Liver (tissue), 9 donors: ENCODE measurements around the gene TOE1. TPM values are rescaled to one million over a fixed set of nuclear protein-coding genes. Genes with fewer than 3 reads are reported as not detected.

ENCODE experiments used
- DNase-seq: peaks from one replicate; pipeline ENCODE4 v3.0.0-alpha.2; 2017; ENCODE audit warnings: low spot score
- H3K27ac ChIP-seq, 2 donors: one replicate each; pipeline ENCODE4 v1.7.0; 2013; ENCODE audit warnings: inconsistent platforms in 2 of 2, low read length in 2 of 2, control low read depth in 1 of 2, low read depth in 1 of 2, mild to moderate bottlenecking in 1 of 2
- H3K27me3 ChIP-seq, 4 donors: one replicate each; pipeline versions ENCODE4 v1.6.1 to v1.7.0; 2013; ENCODE audit warnings: low read length in 3 of 4, inconsistent platforms in 1 of 4, mild to moderate bottlenecking in 1 of 4, moderate library complexity in 1 of 4; ENCODE audit not compliant: control insufficient read depth in 4 of 4, insufficient read depth in 4 of 4
- H3K36me3 ChIP-seq, 4 donors: one replicate each; pipeline versions ENCODE4 v1.6.1 to v1.7.0; 2013; ENCODE audit warnings: low read length in 3 of 4, mild to moderate bottlenecking in 3 of 4, low read depth in 1 of 4, moderate library complexity in 1 of 4; ENCODE audit not compliant: control insufficient read depth in 4 of 4, insufficient read depth in 3 of 4
- H3K4me1 ChIP-seq, 4 donors: one replicate each; pipeline versions ENCODE4 v1.6.1 to v1.7.0; 2013; ENCODE audit warnings: low read length in 3 of 4, mild to moderate bottlenecking in 3 of 4, moderate library complexity in 1 of 4; ENCODE audit not compliant: control insufficient read depth in 4 of 4, insufficient read depth in 4 of 4
- H3K4me3 ChIP-seq, 3 donors: one replicate each; pipeline versions ENCODE4 v1.6.1 to v1.7.0; 2013; ENCODE audit warnings: low read length in 3 of 3, control low read depth in 1 of 3, low read depth in 1 of 3, mild to moderate bottlenecking in 1 of 3
- H3K9ac ChIP-seq, 2 donors: one replicate each; pipeline ENCODE4 v1.7.0; 2013; ENCODE audit warnings: low read length in 2 of 2, mild to moderate bottlenecking in 2 of 2, moderate library complexity in 2 of 2, control low read depth in 1 of 2, low read depth in 1 of 2
- H3K9me3 ChIP-seq, 4 donors: one replicate each; pipeline versions ENCODE4 v1.6.1 to v1.7.0; 2013; ENCODE audit warnings: low read length in 3 of 4; ENCODE audit not compliant: control insufficient read depth in 4 of 4
- EGR1 ChIP-seq, 2 donors: IDR thresholded peaks; 2 replicates each; pipeline ENCODE4 v1.6.1; 2016 to 2018; ENCODE audit warnings: antibody characterized with exemption in 2 of 2, low read depth in 2 of 2
- FOXA1 ChIP-seq: IDR thresholded peaks from 2 replicates; pipeline ENCODE4 v1.6.1; 2016; ENCODE audit warnings: antibody characterized with exemption
- FOXA2 ChIP-seq: IDR thresholded peaks from 2 replicates; pipeline ENCODE4 v1.6.1; 2016; ENCODE audit warnings: antibody characterized with exemption
- HNF4A ChIP-seq, 2 donors: conservative IDR thresholded peaks; 2 replicates each; pipeline ENCODE4 v1.6.1; 2016; ENCODE audit warnings: antibody characterized with exemption in 2 of 2, mild to moderate bottlenecking in 2 of 2
- HNF4G ChIP-seq: IDR thresholded peaks from 2 replicates; pipeline ENCODE4 v1.6.1; 2016; ENCODE audit warnings: antibody characterized with exemption
- JUND ChIP-seq, 2 donors: IDR thresholded peaks; 2 replicates each; pipeline ENCODE4 v1.6.1; 2016; ENCODE audit warnings: antibody characterized with exemption in 2 of 2
- NR2F2 ChIP-seq: IDR thresholded peaks from 2 replicates; pipeline ENCODE4 v1.6.1; 2016; ENCODE audit warnings: antibody characterized with exemption
- RAD21 ChIP-seq, 2 donors: IDR thresholded peaks; 2 replicates each; pipeline ENCODE4 v1.6.1; 2016; ENCODE audit warnings: antibody characterized with exemption in 2 of 2, mild to moderate bottlenecking in 2 of 2
- RXRA ChIP-seq, 2 donors: IDR thresholded peaks; 2 replicates each; pipeline ENCODE4 v1.6.1; 2017 to 2018; ENCODE audit warnings: antibody characterized with exemption in 2 of 2, mild to moderate bottlenecking in 1 of 2
- SP1 ChIP-seq: IDR thresholded peaks from 2 replicates; pipeline ENCODE4 v1.6.1; 2018; ENCODE audit warnings: antibody characterized with exemption, mild to moderate bottlenecking
- TAF1 ChIP-seq: conservative IDR thresholded peaks from 2 replicates; pipeline ENCODE4 v1.6.1; 2016; ENCODE audit warnings: antibody characterized with exemption, mild to moderate bottlenecking
- YY1 ChIP-seq: IDR thresholded peaks from 2 replicates; pipeline ENCODE4 v1.6.1; 2016; ENCODE audit warnings: antibody characterized with exemption, mild to moderate bottlenecking
- WGBS: extraction: QIAGEN DNeasy Blood & Tissue Kit; methylation state at CpG from one replicate; pipeline ENCODE4 v1.1.7; 2013; 5-methylcytosine and 5-hydroxymethylcytosine counted together
- polyA plus RNA-seq, 2 donors: library from polyadenylated mRNA; stranded (reverse) in 1 of 2; unstranded in 1 of 2; fragments of 200-250 nt in 1 of 2; fragments of >200 nt in 1 of 2; fragmentation: Nextera tagmentation in 1 of 2; extraction: Ambion mirVana in 1 of 2; gene quantifications; one replicate each; pipeline versions ENCODE4 v1.2.1 to v1.2.3, GENCODE V29; 2013 to 2015
- total RNA-seq, 2 donors: library from RNA; depleted of rRNA; stranded (reverse); fragments of >200 nt; gene quantifications; one replicate each; pipeline ENCODE4 v1.2.3, GENCODE V29; 2014
- TF ChIP-seq, protein P1 (sequence below): fragments of 150-350 bp; IDR thresholded peaks from 2 replicates; pipeline ENCODE4 v1.5.1; 2017; ENCODE audit warnings: improper control_type of control experiment, low read depth, low read length; ENCODE audit not compliant: missing input control
- TF ChIP-seq, protein P2 (sequence below): IDR thresholded peaks from 2 replicates; pipeline ENCODE4 v1.6.1; 2016; ENCODE audit warnings: antibody characterized with exemption
- TF ChIP-seq, protein P3 (sequence below): IDR thresholded peaks from 2 replicates; pipeline ENCODE4 v1.6.1; 2016; ENCODE audit warnings: antibody characterized with exemption
- TF ChIP-seq, protein P4 (sequence below): IDR thresholded peaks from 2 replicates; pipeline ENCODE4 v1.6.1; 2016; ENCODE audit warnings: antibody characterized with exemption, mild to moderate bottlenecking
- TF ChIP-seq, protein P5 (sequence below): IDR thresholded peaks from 2 replicates; pipeline ENCODE4 v1.6.1; 2016; ENCODE audit warnings: antibody characterized with exemption
- donor health status: healthy.
- donor health status: healthy.
- donor health status: healthy.
- donor health status: healthy.
- donor health status: healthy.

TOE1 gene
- total and polyA plus RNA-seq, 4 donors: 3.5 to 9.1 (median 5.8) TPM

DNA sequence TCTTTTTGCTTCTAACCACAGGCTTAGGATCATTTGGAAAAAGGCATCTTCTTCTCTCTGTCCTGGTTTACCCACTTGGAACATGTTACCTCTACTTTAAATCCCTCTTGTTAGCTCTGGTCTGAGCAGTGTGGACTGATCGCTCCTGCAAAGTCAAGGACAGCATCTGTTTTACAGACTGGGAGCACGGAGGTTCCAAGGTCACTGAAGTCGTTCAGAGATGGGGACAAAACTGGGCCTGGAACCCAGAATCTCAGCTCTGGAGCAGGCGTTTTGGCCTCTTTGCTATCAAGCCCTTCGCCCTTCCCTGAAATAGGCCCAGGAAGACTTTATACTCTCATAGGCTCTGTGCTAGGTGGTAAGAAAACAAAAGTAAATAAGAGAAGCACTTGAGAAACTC, 11.5 kb downstream of the TOE1 start (continued):
- TF ChIP-seq, protein P1, sequence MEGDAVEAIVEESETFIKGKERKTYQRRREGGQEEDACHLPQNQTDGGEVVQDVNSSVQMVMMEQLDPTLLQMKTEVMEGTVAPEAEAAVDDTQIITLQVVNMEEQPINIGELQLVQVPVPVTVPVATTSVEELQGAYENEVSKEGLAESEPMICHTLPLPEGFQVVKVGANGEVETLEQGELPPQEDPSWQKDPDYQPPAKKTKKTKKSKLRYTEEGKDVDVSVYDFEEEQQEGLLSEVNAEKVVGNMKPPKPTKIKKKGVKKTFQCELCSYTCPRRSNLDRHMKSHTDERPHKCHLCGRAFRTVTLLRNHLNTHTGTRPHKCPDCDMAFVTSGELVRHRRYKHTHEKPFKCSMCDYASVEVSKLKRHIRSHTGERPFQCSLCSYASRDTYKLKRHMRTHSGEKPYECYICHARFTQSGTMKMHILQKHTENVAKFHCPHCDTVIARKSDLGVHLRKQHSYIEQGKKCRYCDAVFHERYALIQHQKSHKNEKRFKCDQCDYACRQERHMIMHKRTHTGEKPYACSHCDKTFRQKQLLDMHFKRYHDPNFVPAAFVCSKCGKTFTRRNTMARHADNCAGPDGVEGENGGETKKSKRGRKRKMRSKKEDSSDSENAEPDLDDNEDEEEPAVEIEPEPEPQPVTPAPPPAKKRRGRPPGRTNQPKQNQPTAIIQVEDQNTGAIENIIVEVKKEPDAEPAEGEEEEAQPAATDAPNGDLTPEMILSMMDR: no peak
- TF ChIP-seq SP1 (no peak), RAD21 (IDR thresholded peaks at IDR 0.05) (no peak)
- TF ChIP-seq, protein P2, sequence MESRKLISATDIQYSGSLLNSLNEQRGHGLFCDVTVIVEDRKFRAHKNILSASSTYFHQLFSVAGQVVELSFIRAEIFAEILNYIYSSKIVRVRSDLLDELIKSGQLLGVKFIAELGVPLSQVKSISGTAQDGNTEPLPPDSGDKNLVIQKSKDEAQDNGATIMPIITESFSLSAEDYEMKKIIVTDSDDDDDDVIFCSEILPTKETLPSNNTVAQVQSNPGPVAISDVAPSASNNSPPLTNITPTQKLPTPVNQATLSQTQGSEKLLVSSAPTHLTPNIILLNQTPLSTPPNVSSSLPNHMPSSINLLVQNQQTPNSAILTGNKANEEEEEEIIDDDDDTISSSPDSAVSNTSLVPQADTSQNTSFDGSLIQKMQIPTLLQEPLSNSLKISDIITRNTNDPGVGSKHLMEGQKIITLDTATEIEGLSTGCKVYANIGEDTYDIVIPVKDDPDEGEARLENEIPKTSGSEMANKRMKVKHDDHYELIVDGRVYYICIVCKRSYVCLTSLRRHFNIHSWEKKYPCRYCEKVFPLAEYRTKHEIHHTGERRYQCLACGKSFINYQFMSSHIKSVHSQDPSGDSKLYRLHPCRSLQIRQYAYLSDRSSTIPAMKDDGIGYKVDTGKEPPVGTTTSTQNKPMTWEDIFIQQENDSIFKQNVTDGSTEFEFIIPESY: no peak
- TF ChIP-seq, protein P3, sequence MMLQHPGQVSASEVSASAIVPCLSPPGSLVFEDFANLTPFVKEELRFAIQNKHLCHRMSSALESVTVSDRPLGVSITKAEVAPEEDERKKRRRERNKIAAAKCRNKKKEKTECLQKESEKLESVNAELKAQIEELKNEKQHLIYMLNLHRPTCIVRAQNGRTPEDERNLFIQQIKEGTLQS: no peak

DNA sequence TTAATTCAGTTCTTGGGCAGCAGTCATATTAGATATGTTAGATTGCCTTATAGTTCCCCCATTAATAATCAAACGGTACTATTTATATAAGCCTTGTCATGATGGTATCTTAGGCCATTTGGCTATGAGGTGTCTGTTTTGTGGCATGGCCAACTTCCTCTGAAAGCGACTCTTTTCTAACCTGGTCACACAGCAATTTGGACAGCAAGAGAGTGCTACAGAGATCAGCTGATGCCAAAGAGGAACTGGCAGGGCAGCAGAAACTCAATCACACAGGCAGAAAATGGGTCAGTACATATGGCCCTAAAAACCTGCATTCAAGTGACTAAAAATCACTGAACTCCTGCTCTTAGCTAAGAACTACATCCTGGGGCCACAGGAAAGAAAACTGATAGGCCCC, 13.7 kb downstream of the TOE1 start:
- TF ChIP-seq HNF4A (conservative IDR thresholded peaks at IDR 0.05): no peak
- TF ChIP-seq FOXA1: no peak
- TF ChIP-seq, protein P4, sequence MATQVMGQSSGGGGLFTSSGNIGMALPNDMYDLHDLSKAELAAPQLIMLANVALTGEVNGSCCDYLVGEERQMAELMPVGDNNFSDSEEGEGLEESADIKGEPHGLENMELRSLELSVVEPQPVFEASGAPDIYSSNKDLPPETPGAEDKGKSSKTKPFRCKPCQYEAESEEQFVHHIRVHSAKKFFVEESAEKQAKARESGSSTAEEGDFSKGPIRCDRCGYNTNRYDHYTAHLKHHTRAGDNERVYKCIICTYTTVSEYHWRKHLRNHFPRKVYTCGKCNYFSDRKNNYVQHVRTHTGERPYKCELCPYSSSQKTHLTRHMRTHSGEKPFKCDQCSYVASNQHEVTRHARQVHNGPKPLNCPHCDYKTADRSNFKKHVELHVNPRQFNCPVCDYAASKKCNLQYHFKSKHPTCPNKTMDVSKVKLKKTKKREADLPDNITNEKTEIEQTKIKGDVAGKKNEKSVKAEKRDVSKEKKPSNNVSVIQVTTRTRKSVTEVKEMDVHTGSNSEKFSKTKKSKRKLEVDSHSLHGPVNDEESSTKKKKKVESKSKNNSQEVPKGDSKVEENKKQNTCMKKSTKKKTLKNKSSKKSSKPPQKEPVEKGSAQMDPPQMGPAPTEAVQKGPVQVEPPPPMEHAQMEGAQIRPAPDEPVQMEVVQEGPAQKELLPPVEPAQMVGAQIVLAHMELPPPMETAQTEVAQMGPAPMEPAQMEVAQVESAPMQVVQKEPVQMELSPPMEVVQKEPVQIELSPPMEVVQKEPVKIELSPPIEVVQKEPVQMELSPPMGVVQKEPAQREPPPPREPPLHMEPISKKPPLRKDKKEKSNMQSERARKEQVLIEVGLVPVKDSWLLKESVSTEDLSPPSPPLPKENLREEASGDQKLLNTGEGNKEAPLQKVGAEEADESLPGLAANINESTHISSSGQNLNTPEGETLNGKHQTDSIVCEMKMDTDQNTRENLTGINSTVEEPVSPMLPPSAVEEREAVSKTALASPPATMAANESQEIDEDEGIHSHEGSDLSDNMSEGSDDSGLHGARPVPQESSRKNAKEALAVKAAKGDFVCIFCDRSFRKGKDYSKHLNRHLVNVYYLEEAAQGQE: no peak
- no peak for TF ChIP-seq YY1
- no peak for TF ChIP-seq RAD21 (IDR thresholded peaks at IDR 0.05)
- TF ChIP-seq JUND (IDR thresholded peaks at IDR 0.05): no peak
- no peak for TF ChIP-seq SP1
- no peak for TF ChIP-seq NR2F2
- TF ChIP-seq, protein P1: no peak
- TF ChIP-seq, protein P3: no peak
- TF ChIP-seq, protein P5, sequence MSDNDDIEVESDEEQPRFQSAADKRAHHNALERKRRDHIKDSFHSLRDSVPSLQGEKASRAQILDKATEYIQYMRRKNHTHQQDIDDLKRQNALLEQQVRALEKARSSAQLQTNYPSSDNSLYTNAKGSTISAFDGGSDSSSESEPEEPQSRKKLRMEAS: no peak
- TF ChIP-seq HNF4G: no peak
- no peak for TF ChIP-seq FOXA2
- no peak for TF ChIP-seq TAF1
- TF ChIP-seq, protein P2: no peak
- TF ChIP-seq EGR1 (IDR thresholded peaks at IDR 0.05; ENCODE audit: low read depth in 2 of 2): no peak
- TF ChIP-seq RXRA (IDR thresholded peaks at IDR 0.05): no peak
- H3K36me3 ChIP-seq: peaks cover 0 to 2% (median 0%) of the 10 kb centered on the region in 4 donors
- no peak for DNase-seq
- no peak overlapping the region for H3K4me3 ChIP-seq
- peaks cover 0 to 12% (median 8%) of the 10 kb centered on the region in 4 donors for H3K4me1 ChIP-seq
- WGBS: 84% methylated on average over 2 of the region's 2 CpGs
- H3K27me3 ChIP-seq: no peaks in the 10 kb centered on the region
- H3K27ac ChIP-seq: no peak overlapping the region
- H3K9me3 ChIP-seq: no peaks in the 10 kb centered on the region
- no peak overlapping the region for H3K9ac ChIP-seq
